DND-41 (cell line): ENCODE data around the gene DCK.

Experiments
- EZH2 ChIP-seq: IDR thresholded peaks from 3 replicates; pipeline ENCODE4 v1.6.1; 2012; ENCODE audit warnings: borderline replicate concordance, low read depth, mild to moderate bottlenecking, moderate library complexity, low read length, inconsistent platforms; ENCODE audit not compliant: severe bottlenecking
- TF ChIP-seq, protein P1 (sequence below): IDR thresholded peaks from 2 replicates; pipeline ENCODE4 v1.5.1; 2012; ENCODE audit warnings: borderline replicate concordance, low read length, moderate library complexity, mild to moderate bottlenecking; ENCODE audit not compliant: poor library complexity, severe bottlenecking; ENCODE audit errors: extremely low read depth

GRCh38 chr4:71052716-71053115, 59.3 kb downstream of the DCK start:
- TF ChIP-seq, protein P1, sequence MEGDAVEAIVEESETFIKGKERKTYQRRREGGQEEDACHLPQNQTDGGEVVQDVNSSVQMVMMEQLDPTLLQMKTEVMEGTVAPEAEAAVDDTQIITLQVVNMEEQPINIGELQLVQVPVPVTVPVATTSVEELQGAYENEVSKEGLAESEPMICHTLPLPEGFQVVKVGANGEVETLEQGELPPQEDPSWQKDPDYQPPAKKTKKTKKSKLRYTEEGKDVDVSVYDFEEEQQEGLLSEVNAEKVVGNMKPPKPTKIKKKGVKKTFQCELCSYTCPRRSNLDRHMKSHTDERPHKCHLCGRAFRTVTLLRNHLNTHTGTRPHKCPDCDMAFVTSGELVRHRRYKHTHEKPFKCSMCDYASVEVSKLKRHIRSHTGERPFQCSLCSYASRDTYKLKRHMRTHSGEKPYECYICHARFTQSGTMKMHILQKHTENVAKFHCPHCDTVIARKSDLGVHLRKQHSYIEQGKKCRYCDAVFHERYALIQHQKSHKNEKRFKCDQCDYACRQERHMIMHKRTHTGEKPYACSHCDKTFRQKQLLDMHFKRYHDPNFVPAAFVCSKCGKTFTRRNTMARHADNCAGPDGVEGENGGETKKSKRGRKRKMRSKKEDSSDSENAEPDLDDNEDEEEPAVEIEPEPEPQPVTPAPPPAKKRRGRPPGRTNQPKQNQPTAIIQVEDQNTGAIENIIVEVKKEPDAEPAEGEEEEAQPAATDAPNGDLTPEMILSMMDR = no peak
- TF ChIP-seq EZH2 = no peak
